HepG2 (cell line): ENCODE results near the gene MRPL20. TPM values are rescaled to one million over a fixed set of nuclear protein-coding genes. Genes with fewer than 3 reads are reported as not detected.

Experiments used
- IKZF4 ChIP-seq: sonication (generic); formaldehyde crosslinking; IDR thresholded peaks from 2 replicates; pipeline ENCODE4 v1.5.1; 2020; ENCODE audit warnings: borderline replicate concordance, mild to moderate bottlenecking, low read depth, missing genetic modification reagents; ENCODE audit errors: not compliant biosample characterization
- IRF1 ChIP-seq: sonication (generic); formaldehyde crosslinking; IDR thresholded peaks from 2 replicates; pipeline ENCODE4 v1.4.0; 2020; ENCODE audit warnings: low read depth, mild to moderate bottlenecking, missing genetic modification reagents
- NFE2L1 ChIP-seq: sonication (generic); formaldehyde crosslinking; IDR thresholded peaks from 2 replicates; pipeline ENCODE4 v1.4.0; 2020; ENCODE audit warnings: missing genetic modification reagents, mild to moderate bottlenecking, borderline replicate concordance
- NONO ChIP-seq, 2 experiments: fragments of 450-650 bp in 1 of 2; sonication (generic) in 1 of 2; formaldehyde crosslinking in 1 of 2; IDR thresholded peaks in 1 of 2; conservative IDR thresholded peaks in 1 of 2; 2 replicates each; pipeline versions ENCODE4 v1.6.1 to v1.8.0; 2017 to 2022; ENCODE audit warnings: mild to moderate bottlenecking in 1 of 2, missing genetic modification reagents in 1 of 2, moderate library complexity in 1 of 2
- REST ChIP-seq, 2 experiments: IDR thresholded peaks; 2 replicates each; pipeline ENCODE4 v1.6.1; 2011 to 2012; ENCODE audit warnings: low read length in 2 of 2, borderline replicate concordance in 1 of 2, low read depth in 1 of 2, mild to moderate bottlenecking in 1 of 2, moderate library complexity in 1 of 2
- TCF12 ChIP-seq, 2 experiments: fragments of 450-650 bp in 1 of 2; sonication (generic) in 1 of 2; formaldehyde crosslinking in 1 of 2; IDR thresholded peaks; 2 replicates each; pipeline versions ENCODE4 v1.6.1 to v1.8.0; 2017 to 2022; ENCODE audit warnings: antibody characterized with exemption in 1 of 2, mild to moderate bottlenecking in 1 of 2, missing genetic modification reagents in 1 of 2, moderate library complexity in 1 of 2
- ZBTB33 ChIP-seq: sonication (generic); formaldehyde crosslinking; IDR thresholded peaks from 2 replicates; pipeline ENCODE4 v1.4.0; 2020; ENCODE audit warnings: missing genetic modification reagents
- ZMYM4 ChIP-seq: sonication (generic); formaldehyde crosslinking; IDR thresholded peaks from 2 replicates; pipeline ENCODE4 v1.8.1; 2023; ENCODE audit warnings: mild to moderate bottlenecking, missing genetic modification reagents
- ZNF10 ChIP-seq: sonication (generic); formaldehyde crosslinking; IDR thresholded peaks from 2 replicates; pipeline ENCODE4 v1.4.0; 2020; ENCODE audit warnings: mild to moderate bottlenecking, low read depth, missing genetic modification reagents, borderline replicate concordance
- ZNF160 ChIP-seq: sonication (generic); formaldehyde crosslinking; IDR thresholded peaks from 2 replicates; pipeline ENCODE4 v1.8.0; 2022; ENCODE audit warnings: mild to moderate bottlenecking, inconsistent platforms, missing genetic modification reagents
- ZNF205 ChIP-seq: IDR thresholded peaks from 2 replicates; pipeline ENCODE4 v1.6.1; 2018; ENCODE audit warnings: missing biosample characterization, missing genetic modification reagents
- ZNF33B ChIP-seq: sonication (generic); formaldehyde crosslinking; IDR thresholded peaks from 2 replicates; pipeline ENCODE4 v1.5.1; 2020; ENCODE audit warnings: mild to moderate bottlenecking, missing genetic modification reagents
- ZNF788 ChIP-seq: sonication (generic); formaldehyde crosslinking; IDR thresholded peaks from 2 replicates; pipeline ENCODE4 v1.5.0; 2020; ENCODE audit warnings: mild to moderate bottlenecking, missing genetic modification reagents, borderline replicate concordance
- ZSCAN29 ChIP-seq: sonication (generic); formaldehyde crosslinking; conservative IDR thresholded peaks from 2 replicates; pipeline ENCODE4 v1.4.0; 2020; ENCODE audit warnings: mild to moderate bottlenecking, missing genetic modification reagents
- polyA plus RNA-seq, 8 experiments: library from polyadenylated mRNA; depleted of rRNA in 3 of 8; stranded (reverse) in 7 of 8; unstranded in 1 of 8; fragments of >200 nt; fragmentation: Illumina TruSeq in 4 of 8; extraction: Trizol in 4 of 8; gene quantifications; 2 replicates each; pipeline versions ENCODE4 v1.2.1 to v1.2.3, GENCODE V29; 2011 to 2016; ENCODE audit warnings: low read depth in 4 of 8, missing spikeins in 1 of 8, mixed read lengths in 1 of 8; ENCODE audit not compliant: insufficient read depth in 1 of 8
- total RNA-seq, 5 experiments: library from RNA; depleted of rRNA; stranded (reverse); fragments of >200 nt; fragmentation: Illumina TruSeq; extraction: Trizol; gene quantifications; 2 replicates each; pipeline ENCODE4 v1.2.3, GENCODE V29; 2016; ENCODE audit warnings: low read depth in 1 of 5
- TF ChIP-seq, protein P1 (sequence below): sonication (generic); formaldehyde crosslinking; IDR thresholded peaks from 2 replicates; pipeline ENCODE4 v1.8.0; 2022; ENCODE audit warnings: missing genetic modification reagents, mild to moderate bottlenecking, inconsistent platforms, borderline replicate concordance
- TF ChIP-seq, protein P2 (sequence below): sonication (generic); formaldehyde crosslinking; IDR thresholded peaks from 2 replicates; pipeline ENCODE4 v1.5.1; 2020; ENCODE audit warnings: missing genetic modification reagents, mild to moderate bottlenecking, borderline replicate concordance

The MRPL20 gene
- total and polyA plus RNA-seq, 2 of the 13 experiments (the other 11 are each of a cell fraction or from before 2014, with no cell fraction given) = 59.2 to 127 TPM

GRCh38 chr1:1435106-1435903 is 28.2 kb upstream of the MRPL20 start, which contains the start of gene VWA1 (continued):
- peak; percentile 79; the same call in 1 of the 2 replicates for TF ChIP-seq ZNF788 (CRISPR knock-in tag)
- TF ChIP-seq ZNF33B = 0 out of 2 replicates have a peak, but pooled peaks have one; percentile 66
- TF ChIP-seq ZNF160 (CRISPR knock-in tag) = peak; percentile 63; the same call in 1 of the 2 replicates
- no peak for TF ChIP-seq ZNF10 (CRISPR knock-in tag)
- no peak for TF ChIP-seq IRF1 (CRISPR knock-in tag)
- no peak for TF ChIP-seq NFE2L1
- TF ChIP-seq, protein P1, sequence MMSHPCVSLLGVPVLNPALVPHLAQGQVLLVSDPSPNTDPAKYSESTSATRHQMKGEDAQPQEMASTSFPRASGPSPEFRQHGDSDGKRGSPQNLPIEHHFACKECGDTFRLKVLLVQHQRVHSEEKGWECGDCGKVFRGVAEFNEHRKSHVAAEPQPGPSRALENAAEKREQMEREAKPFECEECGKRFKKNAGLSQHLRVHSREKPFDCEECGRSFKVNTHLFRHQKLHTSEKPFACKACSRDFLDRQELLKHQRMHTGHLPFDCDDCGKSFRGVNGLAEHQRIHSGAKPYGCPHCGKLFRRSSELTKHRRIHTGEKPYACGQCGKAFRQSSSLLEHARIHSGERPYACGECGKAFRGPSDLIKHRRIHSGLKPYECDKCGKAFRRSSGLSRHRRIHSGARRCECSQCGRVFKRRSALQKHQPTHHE (CRISPR knock-in tag) = 0 out of 2 replicates have a peak, but pooled peaks have one; percentile 46
- TF ChIP-seq TCF12 (IDR thresholded peaks at IDR 0.05) = no peak
- TF ChIP-seq TCF12 (CRISPR knock-in tag; IDR thresholded peaks at IDR 0.05) = no peak
- TF ChIP-seq ZNF205 (CRISPR knock-in tag) = peak; percentile 70; the same call in 1 of the 2 replicates
- TF ChIP-seq ZSCAN29 (CRISPR knock-in tag) = 0 out of 2 replicates have a peak, but pooled peaks have one; percentile 38
- peak; percentile 28 for TF ChIP-seq IKZF4 (CRISPR knock-in tag)
- no peak for TF ChIP-seq NONO (IDR thresholded peaks at IDR 0.05)
- 0 out of 2 replicates have a peak, but pooled peaks have one; percentile 27 for TF ChIP-seq NONO (CRISPR knock-in tag; conservative IDR thresholded peaks at IDR 0.05)
- TF ChIP-seq REST (IDR thresholded peaks at IDR 0.05; ENCODE audit: borderline replicate concordance in 1 of 2, low read depth in 1 of 2, low read length in 2 of 2) = no peak; a peak in 1 of 4 replicates
- no peak for TF ChIP-seq ZBTB33 (CRISPR knock-in tag)
- 0 out of 2 replicates have a peak, but pooled peaks have one; percentile 10 for TF ChIP-seq ZMYM4 (CRISPR knock-in tag)
- TF ChIP-seq, protein P2, sequence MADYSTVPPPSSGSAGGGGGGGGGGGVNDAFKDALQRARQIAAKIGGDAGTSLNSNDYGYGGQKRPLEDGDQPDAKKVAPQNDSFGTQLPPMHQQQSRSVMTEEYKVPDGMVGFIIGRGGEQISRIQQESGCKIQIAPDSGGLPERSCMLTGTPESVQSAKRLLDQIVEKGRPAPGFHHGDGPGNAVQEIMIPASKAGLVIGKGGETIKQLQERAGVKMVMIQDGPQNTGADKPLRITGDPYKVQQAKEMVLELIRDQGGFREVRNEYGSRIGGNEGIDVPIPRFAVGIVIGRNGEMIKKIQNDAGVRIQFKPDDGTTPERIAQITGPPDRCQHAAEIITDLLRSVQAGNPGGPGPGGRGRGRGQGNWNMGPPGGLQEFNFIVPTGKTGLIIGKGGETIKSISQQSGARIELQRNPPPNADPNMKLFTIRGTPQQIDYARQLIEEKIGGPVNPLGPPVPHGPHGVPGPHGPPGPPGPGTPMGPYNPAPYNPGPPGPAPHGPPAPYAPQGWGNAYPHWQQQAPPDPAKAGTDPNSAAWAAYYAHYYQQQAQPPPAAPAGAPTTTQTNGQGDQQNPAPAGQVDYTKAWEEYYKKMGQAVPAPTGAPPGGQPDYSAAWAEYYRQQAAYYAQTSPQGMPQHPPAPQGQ (CRISPR knock-in tag) = no peak
